Measurements from ENCODE around the gene MAGIX.

The MAGIX gene

GRCh38 chrX:49186125-49187027 lies 23.8 kb downstream of the MAGIX start, which contains the start of gene PRICKLE3:
Gene PRICKLE3, minus strand, starts transcription at chrX:49186373. Its CDS starts 76 bp downstream, at chrX:49186297.
- no peak for DNase-seq

GRCh38 chrX:49187028-49187394 lies 24.5 kb downstream of the MAGIX start:
- DNase-seq, result no peak

GRCh38 chrX:49187526-49187925 lies 25.0 kb downstream of the MAGIX start:
- no peak for DNase-seq

- DNase-seq, result no peak
Measured at GRCh38 chrX:49188468-49189076, 26.0 kb downstream of the MAGIX start.

GRCh38 chrX:49189606-49190005 lies 27.0 kb downstream of the MAGIX start:
- DNase-seq, result no peak

GRCh38 chrX:49190821-49191573 lies 28.4 kb downstream of the MAGIX start:
- DNase-seq, result no peak

GRCh38 chrX:49191574-49192011 lies 29.0 kb downstream of the MAGIX start:
- no peak for DNase-seq

GRCh38 chrX:49192722-49193328 lies 30.3 kb downstream of the MAGIX start:
- no peak for DNase-seq

- no peak for DNase-seq
Measured at GRCh38 chrX:49193542-49193964, 31.0 kb downstream of the MAGIX start.

GRCh38 chrX:49197543-49198087 lies 35.1 kb downstream of the MAGIX start:
- DNase-seq, result no peak

- no peak for DNase-seq
Measured at GRCh38 chrX:49198540-49199314, 36.2 kb downstream of the MAGIX start.

GRCh38 chrX:49199315-49199595 lies 36.7 kb downstream of the MAGIX start:
- no peak for DNase-seq

GRCh38 chrX:49199906-49200771 lies 37.6 kb downstream of the MAGIX start, which contains the start of gene SYP:
Gene SYP, minus strand, starts transcription at chrX:49200193. Its CDS starts 7 bp downstream, at chrX:49200186.
- no peak for DNase-seq

GRCh38 chrX:49202022-49202421 lies 39.5 kb downstream of the MAGIX start:
- DNase-seq, result no peak

GRCh38 chrX:49203536-49203935 lies 41.0 kb downstream of the MAGIX start:
- DNase-seq, result no peak

- no peak for DNase-seq
Measured at GRCh38 chrX:49204017-49204416, 41.5 kb downstream of the MAGIX start.

GRCh38 chrX:49204709-49205108 lies 42.2 kb downstream of the MAGIX start:
- no peak for DNase-seq

GRCh38 chrX:49205443-49205842 lies 42.9 kb downstream of the MAGIX start:
- no peak for DNase-seq

- no peak for DNase-seq
Measured at GRCh38 chrX:49206543-49206942, 44.0 kb downstream of the MAGIX start.

- DNase-seq, result no peak
Measured at GRCh38 chrX:49208399-49208798, 45.8 kb downstream of the MAGIX start.
